Spleen (tissue), 7 donors: ENCODE results near the gene DLEC1.
"Not testable (repeated sequence)": the region's sequence is repeated elsewhere in the genome, so short reads cannot be mapped to it uniquely, and the experiment has no call there.

Source experiments
- POLR2AphosphoS5 ChIP-seq, 3 donors: sonication (generic); formaldehyde crosslinking; IDR thresholded peaks; one replicate each; pipeline ENCODE4 v1.5.1; 2017; ENCODE audit warnings: antibody characterized with exemption in 3 of 3
- TF ChIP-seq, protein P1 (sequence below), 11 experiments: fragments of 200-600 bp in 7 of 11; fragments of 450-650 bp in 4 of 11; sonication (generic) in 4 of 11; IDR thresholded peaks in 8 of 11; conservative IDR thresholded peaks in 3 of 11; 1 replicate in 7 of 11; 2 replicates in 4 of 11; pipeline versions ENCODE4 v1.4.0 to v1.8.0; 2016 to 2021; ENCODE audit warnings: antibody characterized with exemption in 11 of 11, inconsistent platforms in 4 of 11, mild to moderate bottlenecking in 1 of 11
- donor health status: DM: no; HTN: no; CAD: no; lungs with moderate emphysema.
- donor health status: DM: no; HTN: no; CAD: no.
- donor health status: DM: no; HTN: no; CAD: no.

DNA sequence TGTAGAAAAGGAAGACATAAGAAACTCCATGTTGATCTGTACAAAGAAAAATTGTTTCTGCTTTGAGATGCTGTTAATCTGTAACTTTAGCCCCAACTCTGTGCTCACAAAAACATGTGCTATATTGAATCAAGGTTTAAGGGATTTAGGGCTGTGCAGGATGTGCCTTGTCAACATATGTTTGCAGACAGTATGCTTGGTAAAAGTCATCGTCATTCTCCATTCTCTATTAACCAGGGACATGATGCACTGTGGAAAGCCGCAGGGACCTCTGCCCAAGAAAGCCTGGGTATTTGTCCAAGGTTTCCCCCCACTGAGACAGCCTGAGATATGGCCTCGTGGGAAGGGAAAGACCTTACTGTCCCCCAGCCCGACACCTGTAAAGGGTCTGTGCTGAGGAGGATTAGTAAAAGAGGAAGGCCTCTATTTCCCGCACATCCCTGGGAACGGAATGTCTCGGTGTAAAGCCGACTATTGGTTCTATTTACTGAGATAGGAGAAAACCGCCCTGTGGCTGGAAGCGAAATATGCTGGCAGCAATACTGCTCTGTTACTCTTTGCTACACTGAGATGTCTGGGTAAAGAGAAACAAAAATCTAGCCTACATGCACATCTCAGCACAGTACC lies 95.6 kb downstream of the DLEC1 start:
- TF ChIP-seq, protein P1, sequence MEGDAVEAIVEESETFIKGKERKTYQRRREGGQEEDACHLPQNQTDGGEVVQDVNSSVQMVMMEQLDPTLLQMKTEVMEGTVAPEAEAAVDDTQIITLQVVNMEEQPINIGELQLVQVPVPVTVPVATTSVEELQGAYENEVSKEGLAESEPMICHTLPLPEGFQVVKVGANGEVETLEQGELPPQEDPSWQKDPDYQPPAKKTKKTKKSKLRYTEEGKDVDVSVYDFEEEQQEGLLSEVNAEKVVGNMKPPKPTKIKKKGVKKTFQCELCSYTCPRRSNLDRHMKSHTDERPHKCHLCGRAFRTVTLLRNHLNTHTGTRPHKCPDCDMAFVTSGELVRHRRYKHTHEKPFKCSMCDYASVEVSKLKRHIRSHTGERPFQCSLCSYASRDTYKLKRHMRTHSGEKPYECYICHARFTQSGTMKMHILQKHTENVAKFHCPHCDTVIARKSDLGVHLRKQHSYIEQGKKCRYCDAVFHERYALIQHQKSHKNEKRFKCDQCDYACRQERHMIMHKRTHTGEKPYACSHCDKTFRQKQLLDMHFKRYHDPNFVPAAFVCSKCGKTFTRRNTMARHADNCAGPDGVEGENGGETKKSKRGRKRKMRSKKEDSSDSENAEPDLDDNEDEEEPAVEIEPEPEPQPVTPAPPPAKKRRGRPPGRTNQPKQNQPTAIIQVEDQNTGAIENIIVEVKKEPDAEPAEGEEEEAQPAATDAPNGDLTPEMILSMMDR (IDR thresholded peaks at IDR 0.05 in 8 of 11, conservative IDR thresholded peaks at IDR 0.05 in 3 of 11): not testable (repeated sequence)
- TF ChIP-seq POLR2AphosphoS5 (IDR thresholded peaks at IDR 0.05): not testable (repeated sequence)
